Measurements from ENCODE around the gene DCLRE1A. TPM values are rescaled to one million over a fixed set of nuclear protein-coding genes. Genes with fewer than 3 reads are reported as not detected.

DCLRE1A gene
- total and polyA plus RNA-seq, 2 experiments from 2014 or later, result 6.1 to 13.8 TPM

DNA sequence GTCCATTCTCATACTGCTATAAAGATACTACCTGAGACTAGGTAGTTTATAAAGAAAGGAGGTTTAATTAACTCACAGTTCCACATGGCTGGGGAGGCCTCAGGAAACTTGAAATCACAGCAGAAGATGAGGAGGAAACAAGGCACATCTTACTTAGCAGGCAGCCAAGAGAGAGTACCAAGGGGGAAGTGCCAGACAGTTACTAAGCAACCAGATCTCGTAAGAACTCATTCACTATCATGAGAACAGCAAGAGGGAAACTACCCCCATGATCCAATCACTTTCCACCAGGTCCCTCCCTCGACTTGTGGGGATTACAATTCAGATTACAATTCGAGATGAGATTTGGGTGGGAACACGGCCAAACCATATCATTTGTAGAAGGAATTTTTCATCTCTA lies 36.9 kb upstream of the DCLRE1A start (continued):
- TF ChIP-seq, protein P1, sequence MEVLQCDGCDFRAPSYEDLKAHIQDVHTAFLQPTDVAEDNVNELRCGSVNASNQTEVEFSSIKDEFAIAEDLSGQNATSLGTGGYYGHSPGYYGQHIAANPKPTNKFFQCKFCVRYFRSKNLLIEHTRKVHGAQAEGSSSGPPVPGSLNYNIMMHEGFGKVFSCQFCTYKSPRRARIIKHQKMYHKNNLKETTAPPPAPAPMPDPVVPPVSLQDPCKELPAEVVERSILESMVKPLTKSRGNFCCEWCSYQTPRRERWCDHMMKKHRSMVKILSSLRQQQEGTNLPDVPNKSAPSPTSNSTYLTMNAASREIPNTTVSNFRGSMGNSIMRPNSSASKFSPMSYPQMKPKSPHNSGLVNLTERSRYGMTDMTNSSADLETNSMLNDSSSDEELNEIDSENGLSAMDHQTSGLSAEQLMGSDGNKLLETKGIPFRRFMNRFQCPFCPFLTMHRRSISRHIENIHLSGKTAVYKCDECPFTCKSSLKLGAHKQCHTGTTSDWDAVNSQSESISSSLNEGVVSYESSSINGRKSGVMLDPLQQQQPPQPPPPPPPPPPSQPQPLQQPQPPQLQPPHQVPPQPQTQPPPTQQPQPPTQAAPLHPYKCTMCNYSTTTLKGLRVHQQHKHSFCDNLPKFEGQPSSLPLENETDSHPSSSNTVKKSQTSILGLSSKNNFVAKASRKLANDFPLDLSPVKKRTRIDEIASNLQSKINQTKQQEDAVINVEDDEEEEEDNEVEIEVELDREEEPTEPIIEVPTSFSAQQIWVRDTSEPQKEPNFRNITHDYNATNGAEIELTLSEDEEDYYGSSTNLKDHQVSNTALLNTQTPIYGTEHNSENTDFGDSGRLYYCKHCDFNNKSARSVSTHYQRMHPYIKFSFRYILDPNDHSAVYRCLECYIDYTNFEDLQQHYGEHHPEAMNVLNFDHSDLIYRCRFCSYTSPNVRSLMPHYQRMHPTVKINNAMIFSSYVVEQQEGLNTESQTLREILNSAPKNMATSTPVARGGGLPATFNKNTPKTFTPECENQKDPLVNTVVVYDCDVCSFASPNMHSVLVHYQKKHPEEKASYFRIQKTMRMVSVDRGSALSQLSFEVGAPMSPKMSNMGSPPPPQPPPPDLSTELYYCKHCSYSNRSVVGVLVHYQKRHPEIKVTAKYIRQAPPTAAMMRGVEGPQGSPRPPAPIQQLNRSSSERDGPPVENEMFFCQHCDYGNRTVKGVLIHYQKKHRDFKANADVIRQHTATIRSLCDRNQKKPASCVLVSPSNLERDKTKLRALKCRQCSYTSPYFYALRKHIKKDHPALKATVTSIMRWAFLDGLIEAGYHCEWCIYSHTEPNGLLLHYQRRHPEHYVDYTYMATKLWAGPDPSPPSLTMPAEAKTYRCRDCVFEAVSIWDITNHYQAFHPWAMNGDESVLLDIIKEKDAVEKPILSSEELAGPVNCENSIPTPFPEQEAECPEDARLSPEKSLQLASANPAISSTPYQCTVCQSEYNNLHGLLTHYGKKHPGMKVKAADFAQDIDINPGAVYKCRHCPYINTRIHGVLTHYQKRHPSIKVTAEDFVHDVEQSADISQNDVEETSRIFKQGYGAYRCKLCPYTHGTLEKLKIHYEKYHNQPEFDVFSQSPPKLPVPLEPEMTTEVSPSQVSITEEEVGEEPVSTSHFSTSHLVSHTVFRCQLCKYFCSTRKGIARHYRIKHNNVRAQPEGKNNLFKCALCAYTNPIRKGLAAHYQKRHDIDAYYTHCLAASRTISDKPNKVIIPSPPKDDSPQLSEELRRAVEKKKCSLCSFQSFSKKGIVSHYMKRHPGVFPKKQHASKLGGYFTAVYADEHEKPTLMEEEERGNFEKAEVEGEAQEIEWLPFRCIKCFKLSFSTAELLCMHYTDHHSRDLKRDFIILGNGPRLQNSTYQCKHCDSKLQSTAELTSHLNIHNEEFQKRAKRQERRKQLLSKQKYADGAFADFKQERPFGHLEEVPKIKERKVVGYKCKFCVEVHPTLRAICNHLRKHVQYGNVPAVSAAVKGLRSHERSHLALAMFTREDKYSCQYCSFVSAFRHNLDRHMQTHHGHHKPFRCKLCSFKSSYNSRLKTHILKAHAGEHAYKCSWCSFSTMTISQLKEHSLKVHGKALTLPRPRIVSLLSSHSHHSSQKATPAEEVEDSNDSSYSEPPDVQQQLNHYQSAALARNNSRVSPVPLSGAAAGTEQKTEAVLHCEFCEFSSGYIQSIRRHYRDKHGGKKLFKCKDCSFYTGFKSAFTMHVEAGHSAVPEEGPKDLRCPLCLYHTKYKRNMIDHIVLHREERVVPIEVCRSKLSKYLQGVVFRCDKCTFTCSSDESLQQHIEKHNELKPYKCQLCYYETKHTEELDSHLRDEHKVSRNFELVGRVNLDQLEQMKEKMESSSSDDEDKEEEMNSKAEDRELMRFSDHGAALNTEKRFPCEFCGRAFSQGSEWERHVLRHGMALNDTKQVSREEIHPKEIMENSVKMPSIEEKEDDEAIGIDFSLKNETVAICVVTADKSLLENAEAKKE (CRISPR knock-in tag; IDR thresholded peaks at IDR 0.05), result no peak
- TF ChIP-seq, protein P2, sequence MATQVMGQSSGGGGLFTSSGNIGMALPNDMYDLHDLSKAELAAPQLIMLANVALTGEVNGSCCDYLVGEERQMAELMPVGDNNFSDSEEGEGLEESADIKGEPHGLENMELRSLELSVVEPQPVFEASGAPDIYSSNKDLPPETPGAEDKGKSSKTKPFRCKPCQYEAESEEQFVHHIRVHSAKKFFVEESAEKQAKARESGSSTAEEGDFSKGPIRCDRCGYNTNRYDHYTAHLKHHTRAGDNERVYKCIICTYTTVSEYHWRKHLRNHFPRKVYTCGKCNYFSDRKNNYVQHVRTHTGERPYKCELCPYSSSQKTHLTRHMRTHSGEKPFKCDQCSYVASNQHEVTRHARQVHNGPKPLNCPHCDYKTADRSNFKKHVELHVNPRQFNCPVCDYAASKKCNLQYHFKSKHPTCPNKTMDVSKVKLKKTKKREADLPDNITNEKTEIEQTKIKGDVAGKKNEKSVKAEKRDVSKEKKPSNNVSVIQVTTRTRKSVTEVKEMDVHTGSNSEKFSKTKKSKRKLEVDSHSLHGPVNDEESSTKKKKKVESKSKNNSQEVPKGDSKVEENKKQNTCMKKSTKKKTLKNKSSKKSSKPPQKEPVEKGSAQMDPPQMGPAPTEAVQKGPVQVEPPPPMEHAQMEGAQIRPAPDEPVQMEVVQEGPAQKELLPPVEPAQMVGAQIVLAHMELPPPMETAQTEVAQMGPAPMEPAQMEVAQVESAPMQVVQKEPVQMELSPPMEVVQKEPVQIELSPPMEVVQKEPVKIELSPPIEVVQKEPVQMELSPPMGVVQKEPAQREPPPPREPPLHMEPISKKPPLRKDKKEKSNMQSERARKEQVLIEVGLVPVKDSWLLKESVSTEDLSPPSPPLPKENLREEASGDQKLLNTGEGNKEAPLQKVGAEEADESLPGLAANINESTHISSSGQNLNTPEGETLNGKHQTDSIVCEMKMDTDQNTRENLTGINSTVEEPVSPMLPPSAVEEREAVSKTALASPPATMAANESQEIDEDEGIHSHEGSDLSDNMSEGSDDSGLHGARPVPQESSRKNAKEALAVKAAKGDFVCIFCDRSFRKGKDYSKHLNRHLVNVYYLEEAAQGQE (IDR thresholded peaks at IDR 0.05; ENCODE audit: unreplicated experiment), result no peak
- no peak for TF ChIP-seq NANOG (IDR thresholded peaks at IDR 0.05; ENCODE audit: borderline replicate concordance)
- TF ChIP-seq ZNF114 (CRISPR knock-in tag; IDR thresholded peaks at IDR 0.05), result no peak
- no peak for TF ChIP-seq STAT1 (IDR thresholded peaks at IDR 0.05; ENCODE audit: unreplicated experiment)
- TF ChIP-seq CREB1 (CRISPR knock-in tag; IDR thresholded peaks at IDR 0.05; ENCODE audit: low read depth), result no peak

DNA sequence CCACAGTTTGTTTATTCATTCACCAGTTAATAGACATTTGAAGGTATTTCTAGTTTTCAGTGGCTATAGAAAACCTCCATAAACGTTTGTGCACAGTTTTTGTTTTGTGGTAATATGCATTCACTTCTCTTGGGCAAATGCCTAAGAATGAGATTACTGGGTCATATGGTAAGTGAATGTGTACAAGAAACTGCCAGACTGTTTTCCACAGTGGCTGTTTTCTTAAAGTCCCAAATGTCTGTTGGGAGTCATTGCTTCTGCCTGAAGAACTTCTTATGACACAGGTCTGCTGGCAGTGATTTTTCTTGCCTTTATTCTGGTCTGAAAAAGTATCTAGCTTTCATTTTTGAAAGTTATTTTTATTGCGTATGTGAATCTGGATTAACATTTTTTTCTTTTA lies 36.0 kb upstream of the DCLRE1A start:
- Histone ChIP-seq H3K27ac (ENCODE audit: low read depth) (no peak overlapping the region), H4K20me1 (replicated peaks; ENCODE audit: insufficient read depth) (no peaks in the 10 kb centered on the region; the same call in 1 of the 2 replicates), H3K9me2 (ENCODE audit: insufficient read depth) (no peaks in the 10 kb centered on the region), H3K36me3 (ENCODE audit: insufficient read depth) (no peaks in the 10 kb centered on the region; the same call in 1 of the 2 replicates), H2AFZ (no peak overlapping the region), H3K4me2 (no peak overlapping the region), H3K79me2 (replicated peaks; ENCODE audit: insufficient read depth) (no peaks in the 10 kb centered on the region), H3K4me1 (ENCODE audit: insufficient read depth) (no peaks in the 10 kb centered on the region), H3K27me3 (ENCODE audit: insufficient read depth) (no peaks in the 10 kb centered on the region), H3F3A (replicated peaks; ENCODE audit: low read depth) (no peaks in the 10 kb centered on the region), H3K4me3 (no peak overlapping the region)
- Mint-ChIP-seq H3K27me3 (ENCODE audit: insufficient read depth, low read depth, poor library complexity) (no peaks in the 10 kb centered on the region), H3K9me3 (no peaks in the 10 kb centered on the region), H3K27ac (no peak overlapping the region), H3K36me3 (ENCODE audit: low read depth) (peaks cover 39% of the 10 kb centered on the region), H3K4me3 (no peak overlapping the region), H3K4me1 (no peaks in the 10 kb centered on the region)
- ATAC-seq (no peak), DNase-seq (ENCODE audit: low spot score) (no peak)
- TF ChIP-seq EZH2 (IDR thresholded peaks at IDR 0.05; ENCODE audit: low read depth, unreplicated experiment) (no peak), NANOG (IDR thresholded peaks at IDR 0.05; ENCODE audit: borderline replicate concordance) (no peak), POLR2AphosphoS5 (IDR thresholded peaks at IDR 0.05; ENCODE audit: low read depth) (no peak)
- TF ChIP-seq, protein P3, sequence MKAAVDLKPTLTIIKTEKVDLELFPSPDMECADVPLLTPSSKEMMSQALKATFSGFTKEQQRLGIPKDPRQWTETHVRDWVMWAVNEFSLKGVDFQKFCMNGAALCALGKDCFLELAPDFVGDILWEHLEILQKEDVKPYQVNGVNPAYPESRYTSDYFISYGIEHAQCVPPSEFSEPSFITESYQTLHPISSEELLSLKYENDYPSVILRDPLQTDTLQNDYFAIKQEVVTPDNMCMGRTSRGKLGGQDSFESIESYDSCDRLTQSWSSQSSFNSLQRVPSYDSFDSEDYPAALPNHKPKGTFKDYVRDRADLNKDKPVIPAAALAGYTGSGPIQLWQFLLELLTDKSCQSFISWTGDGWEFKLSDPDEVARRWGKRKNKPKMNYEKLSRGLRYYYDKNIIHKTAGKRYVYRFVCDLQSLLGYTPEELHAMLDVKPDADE (IDR thresholded peaks at IDR 0.05), result no peak

Measured in GM23338 (cell line).